ENCODE measurements around the gene CD244.

DNA sequence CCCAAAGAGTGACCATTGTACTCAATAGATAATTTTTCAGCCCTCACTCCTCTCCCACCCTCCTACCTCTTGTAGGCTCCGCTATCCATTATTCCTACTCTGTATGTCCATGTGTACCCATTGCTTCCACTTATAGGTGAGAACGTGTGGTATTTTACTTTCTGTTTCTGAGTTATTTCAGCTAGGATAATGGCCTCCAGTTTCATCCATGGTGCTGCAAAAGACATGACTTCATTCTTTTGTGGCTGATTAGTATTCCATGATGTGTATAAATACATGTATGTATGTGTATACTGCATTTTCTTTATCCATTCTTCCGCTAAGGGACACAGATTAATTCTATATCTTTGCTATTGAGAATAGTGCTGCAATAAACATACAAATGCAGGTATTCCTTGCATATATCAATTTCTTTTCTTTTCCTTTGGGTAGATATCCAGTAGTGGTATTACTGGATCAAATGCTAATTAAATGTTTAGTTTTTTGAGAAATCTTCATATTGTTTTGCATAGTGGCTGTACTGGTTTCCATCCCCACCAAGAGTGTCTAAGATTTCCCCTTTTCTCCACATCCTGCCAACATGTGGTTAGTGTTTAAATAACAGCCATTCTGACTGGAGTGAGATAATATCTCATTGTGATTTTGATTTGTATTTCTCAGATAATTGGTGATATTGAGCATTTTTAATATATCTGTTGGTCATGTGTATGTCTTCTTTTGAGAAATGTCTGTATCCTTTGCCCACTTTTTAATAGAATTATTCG lies 61.9 kb downstream of the CD244 start:
- TF ChIP-seq, protein P1, sequence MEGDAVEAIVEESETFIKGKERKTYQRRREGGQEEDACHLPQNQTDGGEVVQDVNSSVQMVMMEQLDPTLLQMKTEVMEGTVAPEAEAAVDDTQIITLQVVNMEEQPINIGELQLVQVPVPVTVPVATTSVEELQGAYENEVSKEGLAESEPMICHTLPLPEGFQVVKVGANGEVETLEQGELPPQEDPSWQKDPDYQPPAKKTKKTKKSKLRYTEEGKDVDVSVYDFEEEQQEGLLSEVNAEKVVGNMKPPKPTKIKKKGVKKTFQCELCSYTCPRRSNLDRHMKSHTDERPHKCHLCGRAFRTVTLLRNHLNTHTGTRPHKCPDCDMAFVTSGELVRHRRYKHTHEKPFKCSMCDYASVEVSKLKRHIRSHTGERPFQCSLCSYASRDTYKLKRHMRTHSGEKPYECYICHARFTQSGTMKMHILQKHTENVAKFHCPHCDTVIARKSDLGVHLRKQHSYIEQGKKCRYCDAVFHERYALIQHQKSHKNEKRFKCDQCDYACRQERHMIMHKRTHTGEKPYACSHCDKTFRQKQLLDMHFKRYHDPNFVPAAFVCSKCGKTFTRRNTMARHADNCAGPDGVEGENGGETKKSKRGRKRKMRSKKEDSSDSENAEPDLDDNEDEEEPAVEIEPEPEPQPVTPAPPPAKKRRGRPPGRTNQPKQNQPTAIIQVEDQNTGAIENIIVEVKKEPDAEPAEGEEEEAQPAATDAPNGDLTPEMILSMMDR (conservative IDR thresholded peaks at IDR 0.05 in 1 of 2, IDR thresholded peaks at IDR 0.05 in 1 of 2; ENCODE audit: extremely low read depth in 1 of 2, insufficient read depth in 1 of 2, low read depth in 1 of 2, low read length in 2 of 2), result no peak
- no peak for TF ChIP-seq EZH2 (IDR thresholded peaks at IDR 0.05; ENCODE audit: borderline replicate concordance, low read length)
